Gastrocnemius medialis (tissue), 4 donors: ENCODE measurements around the gene METAP1D.
"Not testable (repeated sequence)": the region's sequence is repeated elsewhere in the genome, so short reads cannot be mapped to it uniquely, and the experiment has no call there.

Experiments used
- POLR2A ChIP-seq, 2 donors: fragments of 450-650 bp; IDR thresholded peaks; one replicate each; pipeline ENCODE4 v1.6.1; 2017; ENCODE audit warnings: antibody characterized with exemption in 2 of 2, mild to moderate bottlenecking in 2 of 2, moderate library complexity in 2 of 2
- TF ChIP-seq, protein P1 (sequence below), 5 experiments: fragments of 450-650 bp in 3 of 5; fragments of 200-600 bp in 2 of 5; sonication (generic) in 2 of 5; IDR thresholded peaks in 4 of 5; conservative IDR thresholded peaks in 1 of 5; 1 replicate in 4 of 5; 2 replicates in 1 of 5; pipeline ENCODE4 v1.5.1; 2016 to 2019; ENCODE audit warnings: antibody characterized with exemption in 5 of 5, mild to moderate bottlenecking in 3 of 5, moderate library complexity in 3 of 5

GRCh38 chr2:171997031-171997430 lies 2.7 kb upstream of the METAP1D start:
- TF ChIP-seq, protein P1, sequence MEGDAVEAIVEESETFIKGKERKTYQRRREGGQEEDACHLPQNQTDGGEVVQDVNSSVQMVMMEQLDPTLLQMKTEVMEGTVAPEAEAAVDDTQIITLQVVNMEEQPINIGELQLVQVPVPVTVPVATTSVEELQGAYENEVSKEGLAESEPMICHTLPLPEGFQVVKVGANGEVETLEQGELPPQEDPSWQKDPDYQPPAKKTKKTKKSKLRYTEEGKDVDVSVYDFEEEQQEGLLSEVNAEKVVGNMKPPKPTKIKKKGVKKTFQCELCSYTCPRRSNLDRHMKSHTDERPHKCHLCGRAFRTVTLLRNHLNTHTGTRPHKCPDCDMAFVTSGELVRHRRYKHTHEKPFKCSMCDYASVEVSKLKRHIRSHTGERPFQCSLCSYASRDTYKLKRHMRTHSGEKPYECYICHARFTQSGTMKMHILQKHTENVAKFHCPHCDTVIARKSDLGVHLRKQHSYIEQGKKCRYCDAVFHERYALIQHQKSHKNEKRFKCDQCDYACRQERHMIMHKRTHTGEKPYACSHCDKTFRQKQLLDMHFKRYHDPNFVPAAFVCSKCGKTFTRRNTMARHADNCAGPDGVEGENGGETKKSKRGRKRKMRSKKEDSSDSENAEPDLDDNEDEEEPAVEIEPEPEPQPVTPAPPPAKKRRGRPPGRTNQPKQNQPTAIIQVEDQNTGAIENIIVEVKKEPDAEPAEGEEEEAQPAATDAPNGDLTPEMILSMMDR (IDR thresholded peaks at IDR 0.05 in 4 of 5, conservative IDR thresholded peaks at IDR 0.05 in 1 of 5): not testable (repeated sequence)
- not testable (repeated sequence) for TF ChIP-seq POLR2A (IDR thresholded peaks at IDR 0.05)
